ENCODE data around the gene CEP112. TPM values are rescaled to one million over a fixed set of nuclear protein-coding genes. Genes with fewer than 3 reads are reported as not detected.

The CEP112 gene
- total and polyA plus RNA-seq, 2 experiments from 2014 or later: 4.0 to 4.3 TPM

- no peaks in the 10 kb centered on the region for H3K27me3 ChIP-seq (ENCODE audit: insufficient read depth)
- Mint-ChIP-seq H3K4me1 (no peaks in the 10 kb centered on the region), H3K27me3 (ENCODE audit: insufficient read depth, low read depth, poor library complexity) (no peaks in the 10 kb centered on the region), H3K4me3 (no peak overlapping the region), H3K36me3 (ENCODE audit: low read depth) (peaks cover 7% of the 10 kb centered on the region; the same call in 1 of the 3 replicates), H3K27ac (no peak overlapping the region), H3K9me3 (peaks cover 16% of the 10 kb centered on the region)
- H3K27ac ChIP-seq (ENCODE audit: low read depth): no peak overlapping the region
- no peaks in the 10 kb centered on the region for H3F3A ChIP-seq (replicated peaks; ENCODE audit: low read depth)
- H3K79me2 ChIP-seq (replicated peaks; ENCODE audit: insufficient read depth): no peaks in the 10 kb centered on the region
- no peaks in the 10 kb centered on the region for H3K4me1 ChIP-seq (ENCODE audit: insufficient read depth)
- no peaks in the 10 kb centered on the region for H4K20me1 ChIP-seq (replicated peaks; ENCODE audit: insufficient read depth)
- ATAC-seq (no peak), DNase-seq (ENCODE audit: low spot score) (no peak)
- no peak overlapping the region for H2AFZ ChIP-seq
- no peaks in the 10 kb centered on the region for H3K9me2 ChIP-seq (ENCODE audit: insufficient read depth)
- H3K4me3 ChIP-seq: no peak overlapping the region
- H3K4me2 ChIP-seq: no peak overlapping the region
- H3K36me3 ChIP-seq (ENCODE audit: insufficient read depth): no peaks in the 10 kb centered on the region
- TF ChIP-seq ZNF331 (CRISPR knock-in tag; IDR thresholded peaks at IDR 0.05; ENCODE audit: low read depth) (no peak), EZH2 (IDR thresholded peaks at IDR 0.05; ENCODE audit: low read depth, unreplicated experiment) (no peak), CREB1 (CRISPR knock-in tag; IDR thresholded peaks at IDR 0.05; ENCODE audit: low read depth) (no peak), NANOG (IDR thresholded peaks at IDR 0.05; ENCODE audit: borderline replicate concordance) (no peak), ETS1 (IDR thresholded peaks at IDR 0.05) (no peak), POLR2AphosphoS5 (IDR thresholded peaks at IDR 0.05; ENCODE audit: low read depth) (no peak), REST (IDR thresholded peaks at IDR 0.05; ENCODE audit: unreplicated experiment) (no peak)
Measured at GRCh38 chr17:65963179-65963578, 228.8 kb downstream of the CEP112 start.

GRCh38 chr17:65959630-65960029 is 232.3 kb downstream of the CEP112 start:
- Histone ChIP-seq H3K36me3 (ENCODE audit: insufficient read depth) (no peaks in the 10 kb centered on the region), H3K27ac (ENCODE audit: low read depth) (no peak overlapping the region), H3F3A (replicated peaks; ENCODE audit: low read depth) (no peaks in the 10 kb centered on the region), H2AFZ (no peak overlapping the region), H3K4me1 (ENCODE audit: insufficient read depth) (no peaks in the 10 kb centered on the region), H3K27me3 (ENCODE audit: insufficient read depth) (no peaks in the 10 kb centered on the region), H3K4me2 (no peak overlapping the region), H3K4me3 (no peak overlapping the region), H4K20me1 (replicated peaks; ENCODE audit: insufficient read depth) (no peaks in the 10 kb centered on the region), H3K79me2 (replicated peaks; ENCODE audit: insufficient read depth) (no peaks in the 10 kb centered on the region), H3K9me2 (ENCODE audit: insufficient read depth) (no peaks in the 10 kb centered on the region)
- Mint-ChIP-seq H3K27ac (no peak overlapping the region), H3K27me3 (ENCODE audit: insufficient read depth, low read depth, poor library complexity) (no peaks in the 10 kb centered on the region), H3K4me1 (no peaks in the 10 kb centered on the region), H3K36me3 (ENCODE audit: low read depth) (peaks cover 7% of the 10 kb centered on the region; the same call in 1 of the 3 replicates), H3K4me3 (no peak overlapping the region), H3K9me3 (peaks cover 16% of the 10 kb centered on the region)
- DNase-seq (ENCODE audit: low spot score) (no peak), ATAC-seq (no peak)
- no peak for TF ChIP-seq EZH2phosphoT487 (IDR thresholded peaks at IDR 0.05; ENCODE audit: unreplicated experiment)
- no peak for TF ChIP-seq CREB1 (CRISPR knock-in tag; IDR thresholded peaks at IDR 0.05; ENCODE audit: low read depth)
- no peak for TF ChIP-seq ZNF462 (CRISPR knock-in tag; IDR thresholded peaks at IDR 0.05)
